ENCODE data around the gene ALDH7A1.

GRCh38 chr5:126526493-126526892, 68.5 kb downstream of the ALDH7A1 start:
- no peak for TF ChIP-seq POLR2A (IDR thresholded peaks at IDR 0.05)
- TF ChIP-seq CTCF (IDR thresholded peaks at IDR 0.05 in 4 of 5, conservative IDR thresholded peaks at IDR 0.05 in 1 of 5) = no peak
